ENCODE data around the gene GABARAPL1. TPM values are rescaled to one million over a fixed set of nuclear protein-coding genes. Genes with fewer than 3 reads are reported as not detected.

GABARAPL1 gene
- total and polyA plus RNA-seq, 5 donors from 2014 or later: 19.4 to 170 (median 19.8) TPM

DNA sequence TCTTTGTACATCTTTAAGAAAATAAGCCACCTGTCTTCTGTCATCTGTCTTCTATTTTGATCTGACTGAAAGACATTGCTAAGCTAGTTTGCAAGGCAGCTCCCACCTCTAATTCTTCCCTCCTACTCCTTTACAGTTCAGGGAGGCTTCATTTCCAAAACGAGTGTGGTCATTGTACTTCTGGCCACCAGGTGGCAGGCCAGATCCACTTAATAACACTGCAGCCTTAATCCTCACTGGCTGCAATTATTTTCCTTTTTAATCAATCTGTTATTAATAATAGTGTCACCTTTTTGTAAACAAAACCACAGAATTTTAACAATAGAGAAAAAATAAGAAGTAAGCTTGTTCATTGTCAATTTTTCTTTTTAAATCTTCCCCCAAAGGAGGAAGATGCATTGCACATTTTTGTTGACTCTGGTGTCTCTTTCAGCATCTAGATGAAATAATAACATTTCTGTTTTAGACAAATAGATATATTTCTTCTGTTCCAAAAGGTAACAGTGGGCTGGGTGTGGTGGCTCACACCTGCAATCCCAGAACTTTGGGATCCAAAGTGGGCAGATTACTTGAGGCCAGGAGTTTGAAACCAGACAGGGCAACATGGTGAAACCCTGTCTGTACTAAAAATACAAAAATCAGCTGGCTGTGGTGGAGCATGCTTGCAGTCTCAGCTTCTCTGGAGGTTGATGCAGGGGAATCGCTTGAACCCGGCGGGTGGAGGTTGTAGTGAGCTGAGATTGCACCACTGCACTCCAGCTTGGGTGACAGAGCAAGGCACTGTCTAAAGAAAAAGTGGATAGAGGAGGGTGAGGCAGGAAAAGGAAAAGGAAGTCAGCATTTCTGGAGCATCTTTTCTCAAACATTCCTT, 23.3 kb downstream of the GABARAPL1 start:
- Mint-ChIP-seq H3K9me3 (peaks cover 0 to 5% (median 0%) of the 10 kb centered on the region in 7 donors), H3K36me3 (peaks cover 5% of the 10 kb centered on the region), H3K27me3 (no peaks in the 10 kb centered on the region), H3K4me1 (peaks cover 0 to 4% (median 0%) of the 10 kb centered on the region in 4 donors), H3K4me3 (no peak overlapping the region), H3K27ac (no peak overlapping the region)
- Histone ChIP-seq H3K27ac (ENCODE audit: insufficient read depth, low read length, poor library complexity, severe bottlenecking) (no peak overlapping the region), H3K9me3 (ENCODE audit: control insufficient read depth in 2 of 2, low read length in 2 of 2) (peaks cover 0 to 5% of the 10 kb centered on the region in 2 experiments), H3K36me3 (ENCODE audit: control insufficient read depth, insufficient read depth, low read length) (no peaks in the 10 kb centered on the region), H3K4me3 (ENCODE audit: low read depth, low read length) (no peak overlapping the region), H3K4me1 (ENCODE audit: control insufficient read depth, insufficient read depth, low read length, poor library complexity, severe bottlenecking) (no peaks in the 10 kb centered on the region), H3K27me3 (ENCODE audit: control insufficient read depth, insufficient read depth, low read length) (no peaks in the 10 kb centered on the region)
- DNase-seq: peak; percentile 24 to 50 (median 41)
- ATAC-seq (ENCODE audit: low read depth in 2 of 2): peak; percentile 48 to 57

DNA sequence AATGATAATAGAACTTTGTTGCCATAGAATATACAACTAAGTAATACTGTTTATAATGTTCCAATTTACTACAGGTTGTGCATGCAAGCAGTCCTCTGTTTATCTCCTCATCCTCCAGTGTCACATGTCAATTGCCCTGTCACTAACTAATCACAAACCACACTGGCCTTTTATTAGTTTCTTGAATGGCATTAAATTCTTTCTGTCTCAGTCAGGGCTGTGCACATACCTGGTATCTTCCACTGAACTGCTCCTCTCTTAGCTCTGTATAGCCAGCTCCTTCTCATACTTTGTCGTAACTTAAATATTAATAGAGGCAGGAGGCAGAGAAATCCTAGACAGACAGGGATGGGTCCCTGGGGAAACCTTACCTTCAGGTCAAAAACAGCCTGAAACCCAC, 24.0 kb downstream of the GABARAPL1 start:
- no peak overlapping the region for H3K27ac ChIP-seq (ENCODE audit: insufficient read depth, low read length, poor library complexity, severe bottlenecking)
- H3K4me1 ChIP-seq (ENCODE audit: control insufficient read depth, insufficient read depth, low read length, poor library complexity, severe bottlenecking): no peaks in the 10 kb centered on the region
- peaks cover 5% of the 10 kb centered on the region for H3K36me3 Mint-ChIP-seq
- no peak overlapping the region for H3K27ac Mint-ChIP-seq
- H3K4me3 ChIP-seq (ENCODE audit: low read depth, low read length): no peak overlapping the region
- H3K9me3 ChIP-seq (ENCODE audit: control insufficient read depth in 2 of 2, low read length in 2 of 2): peaks cover 0 to 5% of the 10 kb centered on the region in 2 experiments
- peaks cover 0 to 4% (median 0%) of the 10 kb centered on the region in 4 donors for H3K4me1 Mint-ChIP-seq
- no peaks in the 10 kb centered on the region for H3K27me3 Mint-ChIP-seq
- no peak for ATAC-seq (ENCODE audit: low read depth in 2 of 2)
- H3K4me3 Mint-ChIP-seq: no peak overlapping the region
- H3K9me3 Mint-ChIP-seq: peaks cover 0 to 5% (median 0%) of the 10 kb centered on the region in 7 donors
- no peaks in the 10 kb centered on the region for H3K27me3 ChIP-seq (ENCODE audit: control insufficient read depth, insufficient read depth, low read length)
- H3K36me3 ChIP-seq (ENCODE audit: control insufficient read depth, insufficient read depth, low read length): no peaks in the 10 kb centered on the region
- no peak for DNase-seq

DNA sequence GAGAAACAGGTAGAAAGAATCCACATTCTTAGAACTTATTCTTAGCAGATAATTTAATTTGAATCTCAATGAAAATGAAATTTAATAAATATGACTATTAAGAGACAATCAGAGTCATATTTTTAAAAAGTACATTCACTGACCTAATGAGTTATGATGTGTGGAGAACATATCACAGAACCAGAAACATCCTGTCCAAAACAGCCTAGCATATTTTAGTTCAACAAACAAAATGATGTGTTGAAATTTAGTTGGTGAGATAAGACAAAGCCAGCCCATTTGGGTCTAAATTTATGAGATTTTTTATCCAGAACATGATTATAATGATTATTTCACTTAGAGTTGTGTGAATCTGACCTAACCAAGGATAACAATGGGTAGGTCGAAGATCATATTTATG, 25.8 kb downstream of the GABARAPL1 start:
- Histone ChIP-seq H3K4me3 (ENCODE audit: low read depth, low read length) (no peak overlapping the region), H3K9me3 (ENCODE audit: control insufficient read depth in 2 of 2, low read length in 2 of 2) (peaks cover 0 to 5% of the 10 kb centered on the region in 2 experiments), H3K4me1 (ENCODE audit: control insufficient read depth, insufficient read depth, low read length, poor library complexity, severe bottlenecking) (no peaks in the 10 kb centered on the region), H3K27ac (ENCODE audit: insufficient read depth, low read length, poor library complexity, severe bottlenecking) (no peak overlapping the region), H3K36me3 (ENCODE audit: control insufficient read depth, insufficient read depth, low read length) (no peaks in the 10 kb centered on the region), H3K27me3 (ENCODE audit: control insufficient read depth, insufficient read depth, low read length) (no peaks in the 10 kb centered on the region)
- Mint-ChIP-seq H3K27me3 (peaks cover 14% of the 10 kb centered on the region), H3K9me3 (peaks cover 0 to 5% (median 0%) of the 10 kb centered on the region in 7 donors), H3K27ac (no peak overlapping the region), H3K4me1 (peaks cover 0 to 4% (median 3%) of the 10 kb centered on the region in 4 donors), H3K36me3 (peaks cover 5% of the 10 kb centered on the region), H3K4me3 (no peak overlapping the region)
- ATAC-seq (ENCODE audit: low read depth in 2 of 2): no peak
- DNase-seq: no peak

DNA sequence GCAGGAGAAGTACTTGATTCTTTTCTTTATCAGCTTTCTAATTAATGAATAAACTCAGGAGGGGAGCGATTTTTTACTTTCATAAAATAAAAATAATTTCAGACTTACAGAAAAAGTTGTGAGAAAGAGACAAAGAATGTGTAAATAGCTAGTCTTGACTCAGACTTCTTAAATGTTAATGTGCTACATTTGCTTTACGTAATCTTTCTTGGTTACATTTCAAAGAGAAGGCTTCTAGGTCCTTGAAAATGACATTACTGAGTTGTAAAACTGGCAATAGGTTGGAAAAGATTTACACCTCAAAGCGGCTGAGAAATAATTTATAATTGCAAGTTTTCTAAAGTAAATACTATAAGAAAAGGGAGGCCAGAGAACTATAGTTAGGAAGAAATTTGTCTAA, 28.6 kb downstream of the GABARAPL1 start:
- H3K9me3 ChIP-seq (ENCODE audit: control insufficient read depth in 2 of 2, low read length in 2 of 2): no peaks in the 10 kb centered on the region
- peaks cover 0 to 10% (median 7%) of the 10 kb centered on the region in 4 donors for H3K4me1 Mint-ChIP-seq

DNA sequence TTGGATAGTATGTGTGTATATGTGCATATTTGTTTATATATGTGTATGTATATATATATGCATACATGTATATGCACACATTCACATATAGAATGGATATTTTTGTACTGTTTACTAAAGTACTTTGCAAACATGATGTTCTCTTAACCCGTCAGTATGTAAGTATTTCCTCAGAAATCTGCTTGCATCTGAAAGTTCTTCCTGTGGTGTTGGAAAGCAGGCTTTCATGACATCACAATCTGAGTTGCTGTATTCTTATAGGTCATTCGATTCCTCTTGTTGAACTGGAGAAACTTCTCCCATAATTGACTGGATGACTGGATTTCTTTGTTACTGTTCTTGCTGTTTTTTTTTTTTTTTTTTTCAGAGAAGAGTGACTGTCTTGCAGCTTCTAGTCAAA, 29.1 kb downstream of the GABARAPL1 start:
- Histone ChIP-seq H3K9me3 (ENCODE audit: control insufficient read depth in 2 of 2, low read length in 2 of 2) (no peaks in the 10 kb centered on the region), H3K4me3 (ENCODE audit: low read depth, low read length) (no peak overlapping the region), H3K36me3 (ENCODE audit: control insufficient read depth, insufficient read depth, low read length) (no peaks in the 10 kb centered on the region), H3K27ac (ENCODE audit: insufficient read depth, low read length, poor library complexity, severe bottlenecking) (no peak overlapping the region), H3K4me1 (ENCODE audit: control insufficient read depth, insufficient read depth, low read length, poor library complexity, severe bottlenecking) (peaks cover 5% of the 10 kb centered on the region), H3K27me3 (ENCODE audit: control insufficient read depth, insufficient read depth, low read length) (no peaks in the 10 kb centered on the region)
- ATAC-seq (ENCODE audit: low read depth in 2 of 2): no peak
- Mint-ChIP-seq H3K27ac (no peak overlapping the region), H3K4me1 (peaks cover 0 to 10% (median 7%) of the 10 kb centered on the region in 4 donors), H3K4me3 (no peak overlapping the region), H3K36me3 (no peaks in the 10 kb centered on the region), H3K9me3 (no peaks in the 10 kb centered on the region), H3K27me3 (peaks cover 23% of the 10 kb centered on the region)
- no peak for DNase-seq

More for the DNA sequence above, 28.6 kb downstream of the GABARAPL1 start:
- no peaks in the 10 kb centered on the region for H3K36me3 ChIP-seq (ENCODE audit: control insufficient read depth, insufficient read depth, low read length)
- Mint-ChIP-seq H3K4me3 (no peak overlapping the region), H3K36me3 (no peaks in the 10 kb centered on the region), H3K27ac (no peak overlapping the region), H3K27me3 (peaks cover 23% of the 10 kb centered on the region), H3K9me3 (no peaks in the 10 kb centered on the region)
- no peaks in the 10 kb centered on the region for H3K27me3 ChIP-seq (ENCODE audit: control insufficient read depth, insufficient read depth, low read length)
- no peak overlapping the region for H3K27ac ChIP-seq (ENCODE audit: insufficient read depth, low read length, poor library complexity, severe bottlenecking)
- DNase-seq (no peak), ATAC-seq (ENCODE audit: low read depth in 2 of 2) (no peak)
- peaks cover 5% of the 10 kb centered on the region for H3K4me1 ChIP-seq (ENCODE audit: control insufficient read depth, insufficient read depth, low read length, poor library complexity, severe bottlenecking)
- H3K4me3 ChIP-seq (ENCODE audit: low read depth, low read length): no peak overlapping the region

DNA sequence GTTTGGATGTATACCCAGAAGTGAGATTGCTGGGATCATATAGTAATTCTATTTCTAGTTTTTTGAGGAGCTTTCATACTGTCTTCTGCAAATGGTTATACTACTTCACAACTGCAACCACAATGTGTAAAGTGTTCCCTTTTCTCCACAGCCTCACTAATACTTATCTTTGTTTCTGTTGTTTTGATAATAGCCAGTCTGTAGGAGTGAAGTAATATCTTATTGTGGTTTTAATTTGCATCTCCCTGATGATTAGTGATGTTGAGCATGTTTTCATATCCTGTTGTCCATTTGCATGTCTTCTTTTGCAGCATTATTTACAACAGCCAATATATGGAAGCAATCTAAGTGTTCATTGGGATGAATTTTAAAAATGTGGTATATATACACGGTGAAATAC, 29.9 kb downstream of the GABARAPL1 start:
- ATAC-seq (ENCODE audit: low read depth in 2 of 2): no peak
- no peak overlapping the region for H3K27ac ChIP-seq (ENCODE audit: insufficient read depth, low read length, poor library complexity, severe bottlenecking)
- Mint-ChIP-seq H3K4me1 (peaks cover 0 to 10% (median 7%) of the 10 kb centered on the region in 4 donors), H3K27ac (no peak overlapping the region), H3K9me3 (no peaks in the 10 kb centered on the region), H3K4me3 (no peak overlapping the region), H3K36me3 (no peaks in the 10 kb centered on the region), H3K27me3 (peaks cover 23% of the 10 kb centered on the region)
- no peaks in the 10 kb centered on the region for H3K9me3 ChIP-seq (ENCODE audit: control insufficient read depth in 2 of 2, low read length in 2 of 2)
- H3K4me1 ChIP-seq (ENCODE audit: control insufficient read depth, insufficient read depth, low read length, poor library complexity, severe bottlenecking): peaks cover 5% of the 10 kb centered on the region
- no peak for DNase-seq
- H3K4me3 ChIP-seq (ENCODE audit: low read depth, low read length): no peak overlapping the region
- peaks cover 2% of the 10 kb centered on the region for H3K27me3 ChIP-seq (ENCODE audit: control insufficient read depth, insufficient read depth, low read length)
- H3K36me3 ChIP-seq (ENCODE audit: control insufficient read depth, insufficient read depth, low read length): no peaks in the 10 kb centered on the region

DNA sequence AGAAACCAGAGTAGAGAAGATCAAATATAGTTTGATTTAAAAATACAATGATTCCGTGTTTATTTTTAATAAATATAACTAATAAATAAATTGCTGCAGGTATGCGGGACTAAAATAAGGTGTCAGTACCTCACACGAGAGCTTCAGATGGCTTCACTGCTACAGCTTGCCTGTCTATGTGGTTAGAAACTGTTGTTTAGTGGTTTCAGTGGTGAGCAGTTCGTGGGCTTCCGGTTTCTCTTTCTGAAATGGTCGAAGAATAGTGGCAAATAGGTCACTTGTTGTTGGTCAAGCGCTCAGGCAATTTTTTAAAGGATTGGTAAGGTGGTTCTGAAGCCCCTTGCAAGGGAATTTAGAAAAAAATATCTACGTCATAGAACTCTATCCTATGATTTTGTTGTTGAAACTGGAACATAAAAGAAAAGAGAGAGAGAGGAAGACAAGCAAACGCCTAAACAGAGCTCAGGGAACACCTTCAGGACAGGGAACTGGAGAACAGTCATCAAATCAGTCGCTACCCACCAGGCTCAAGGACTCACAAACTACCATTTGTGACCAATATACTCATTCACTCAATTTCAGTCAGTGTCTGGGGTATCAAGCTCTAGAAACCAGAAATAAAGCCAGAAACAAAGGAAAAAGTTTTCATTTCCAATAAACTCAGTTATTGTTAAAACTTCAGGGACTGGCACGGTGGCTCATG, 31.3 kb downstream of the GABARAPL1 start:
- no peaks in the 10 kb centered on the region for H3K9me3 Mint-ChIP-seq
- Histone ChIP-seq H3K27ac (ENCODE audit: insufficient read depth, low read length, poor library complexity, severe bottlenecking) (no peak overlapping the region), H3K9me3 (ENCODE audit: control insufficient read depth in 2 of 2, low read length in 2 of 2) (no peaks in the 10 kb centered on the region), H3K4me3 (ENCODE audit: low read depth, low read length) (no peak overlapping the region), H3K36me3 (ENCODE audit: control insufficient read depth, insufficient read depth, low read length) (no peaks in the 10 kb centered on the region), H3K4me1 (ENCODE audit: control insufficient read depth, insufficient read depth, low read length, poor library complexity, severe bottlenecking) (peaks cover 5% of the 10 kb centered on the region), H3K27me3 (ENCODE audit: control insufficient read depth, insufficient read depth, low read length) (peaks cover 2% of the 10 kb centered on the region)
- H3K4me1 Mint-ChIP-seq: peaks cover 0 to 10% (median 7%) of the 10 kb centered on the region in 4 donors
- H3K4me3 Mint-ChIP-seq: no peak overlapping the region
- H3K27me3 Mint-ChIP-seq: peaks cover 25% of the 10 kb centered on the region
- H3K36me3 Mint-ChIP-seq: no peaks in the 10 kb centered on the region
- H3K27ac Mint-ChIP-seq: no peak overlapping the region
- DNase-seq (peak in 1 of 3 donors; percentile 19), ATAC-seq (ENCODE audit: low read depth in 2 of 2) (no peak)
